GM19193 (cell line): ENCODE data around the gene UGT1A1.

Experiments used
- POLR2A ChIP-seq: IDR thresholded peaks from 4 replicates; pipeline ENCODE4 v1.6.1; 2011; ENCODE audit not compliant: insufficient read depth, insufficient read length; ENCODE audit errors: extremely low read depth

The UGT1A1 gene

GRCh38 chr2:233807215-233807865, 47.3 kb downstream of the UGT1A1 start:
- no peak for TF ChIP-seq POLR2A

GRCh38 chr2:233807966-233808935, 48.2 kb downstream of the UGT1A1 start:
- TF ChIP-seq POLR2A: no peak

DNA sequence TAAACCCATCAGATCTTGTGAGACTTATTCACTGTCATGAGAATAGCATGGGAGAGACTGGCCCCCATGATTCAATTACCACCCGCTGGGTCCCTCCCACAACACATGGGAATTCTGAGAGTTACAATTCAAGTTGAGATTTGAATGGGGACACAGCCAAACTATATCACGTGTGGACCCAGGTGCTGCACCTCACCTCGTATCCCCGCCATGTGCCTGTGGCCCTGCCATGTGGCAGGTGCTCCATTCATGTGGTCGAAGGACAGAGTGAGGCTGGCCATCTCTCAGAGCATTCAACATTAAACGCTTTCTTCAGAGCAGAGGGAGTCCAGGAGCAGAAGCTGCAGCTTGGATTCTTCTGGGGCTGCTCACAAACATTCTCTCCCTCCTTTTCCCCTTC, 50.3 kb downstream of the UGT1A1 start:
- no peak for TF ChIP-seq POLR2A

- TF ChIP-seq POLR2A: no peak
Measured at GRCh38 chr2:233811087-233811486, 51.0 kb downstream of the UGT1A1 start.

DNA sequence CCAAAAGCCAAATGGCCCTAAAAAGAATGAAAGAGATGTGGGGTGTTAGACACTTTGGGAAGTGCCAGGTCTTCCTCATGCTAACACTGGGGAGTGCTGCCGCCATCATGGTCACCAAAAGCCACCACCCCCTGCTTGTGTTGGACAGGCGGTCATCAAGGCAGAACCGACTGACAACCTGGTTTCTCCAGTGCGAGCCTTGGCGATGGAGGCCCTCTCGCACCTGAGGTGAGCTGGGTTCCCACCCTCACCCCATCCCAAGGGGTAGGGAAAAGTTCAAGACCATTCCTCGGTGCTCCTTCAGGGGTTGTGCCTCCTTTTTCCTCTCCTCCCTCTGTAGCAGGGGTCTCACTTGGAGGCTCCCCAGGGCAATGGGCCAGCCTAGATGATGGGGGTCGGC, 51.7 kb downstream of the UGT1A1 start:
- no peak for TF ChIP-seq POLR2A

DNA sequence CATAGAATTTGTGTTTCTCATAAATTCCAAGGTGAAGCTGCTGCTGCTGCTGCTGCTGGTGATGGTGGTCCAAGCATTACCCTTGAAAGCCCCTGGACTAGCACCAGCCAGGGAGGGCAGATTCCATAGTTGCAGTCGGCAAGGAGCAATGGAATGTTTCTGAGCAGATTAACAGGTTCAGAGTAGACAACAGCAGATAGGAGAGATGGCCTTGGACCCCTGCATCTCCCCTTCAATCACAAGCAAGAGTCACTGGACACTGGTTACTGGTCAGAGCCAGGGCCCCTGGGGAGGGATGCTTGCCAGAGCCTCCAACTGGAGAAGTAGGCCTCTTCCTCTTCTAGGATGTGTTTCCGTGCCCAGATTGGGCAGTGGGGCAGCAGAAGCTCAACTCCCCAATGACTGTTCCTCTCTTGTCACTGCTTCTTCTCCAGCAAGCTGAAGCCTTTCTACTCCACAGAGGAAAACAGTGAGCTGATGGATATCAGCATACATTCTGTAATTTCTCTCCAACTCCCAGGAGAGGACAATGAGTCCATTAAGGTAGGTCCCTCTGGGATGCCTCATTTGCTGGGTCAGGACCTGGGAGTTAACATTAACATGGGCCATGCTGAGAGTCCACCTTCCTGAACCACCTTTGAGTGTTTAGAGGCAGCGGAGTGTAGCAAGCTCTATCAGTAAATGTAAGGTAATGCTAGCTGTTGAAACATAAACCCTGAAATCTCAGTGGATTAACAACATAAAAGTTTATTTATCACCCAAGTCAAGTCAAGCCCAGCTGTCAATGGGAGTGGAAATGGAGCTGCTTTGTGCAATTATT, 53.4 kb downstream of the UGT1A1 start:
- no peak for TF ChIP-seq POLR2A

- TF ChIP-seq POLR2A: no peak
Measured at GRCh38 chr2:233814056-233814835, 54.2 kb downstream of the UGT1A1 start.

DNA sequence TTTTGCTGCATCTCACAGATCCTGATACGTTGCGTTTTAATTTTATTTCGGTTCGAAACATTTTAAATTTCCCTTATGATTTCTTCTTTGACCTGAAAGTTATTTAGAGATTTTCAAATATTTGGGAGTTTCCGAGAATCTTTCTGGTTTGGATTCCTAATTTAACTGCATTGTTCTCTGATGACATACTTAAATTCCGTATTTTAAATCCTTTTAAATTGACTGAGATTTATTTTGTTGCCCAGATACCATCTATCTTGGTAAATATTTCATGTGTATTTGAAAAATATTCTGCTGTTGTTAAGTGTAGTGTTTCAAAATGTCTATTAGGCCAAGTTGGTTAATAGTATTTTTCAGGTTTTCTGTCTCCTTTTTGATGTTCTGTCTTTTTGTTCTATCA, 55.8 kb downstream of the UGT1A1 start:
- no peak for TF ChIP-seq POLR2A

DNA sequence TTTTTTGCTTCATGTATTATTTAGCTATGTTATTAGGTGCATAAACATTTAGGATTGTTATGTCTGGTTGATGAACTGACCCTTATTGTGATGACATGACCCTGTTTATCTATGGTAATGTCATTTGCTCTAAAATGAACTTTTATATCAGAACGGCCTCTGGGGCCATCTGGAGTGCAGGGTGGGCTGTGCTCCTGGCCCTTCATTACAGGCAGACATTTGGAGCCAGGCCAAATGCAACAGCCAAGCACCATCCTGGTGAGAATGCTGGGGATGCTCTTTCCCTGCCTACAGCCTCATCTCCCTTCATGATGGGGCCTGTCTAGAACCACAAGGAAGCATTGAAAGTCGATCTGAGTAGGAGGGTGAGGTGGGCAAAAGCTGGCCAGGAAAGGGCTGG, 56.3 kb downstream of the UGT1A1 start:
- no peak for TF ChIP-seq POLR2A

- no peak for TF ChIP-seq POLR2A
Measured at GRCh38 chr2:233816771-233817170, 56.7 kb downstream of the UGT1A1 start.

- TF ChIP-seq POLR2A: no peak
Measured at GRCh38 chr2:233817361-233817911, 57.4 kb downstream of the UGT1A1 start.

GRCh38 chr2:233817995-233818638, 58.0 kb downstream of the UGT1A1 start:
- no peak for TF ChIP-seq POLR2A

GRCh38 chr2:233818639-233819621, 58.9 kb downstream of the UGT1A1 start:
- no peak for TF ChIP-seq POLR2A
